H1 (cell line): ENCODE measurements around the gene BROX. TPM values are rescaled to one million over a fixed set of nuclear protein-coding genes. Genes with fewer than 3 reads are reported as not detected.

Experiments used
- CBX8 ChIP-seq: fragments of 300-800, 300-1000 bp; sonication (generic); IDR thresholded peaks from 2 replicates; pipeline ENCODE4 v1.7.1; 2016; ENCODE audit warnings: low read depth, low read length, borderline replicate concordance
- GTF2F1 ChIP-seq: IDR thresholded peaks from 2 replicates; pipeline ENCODE4 v1.6.1; 2012; ENCODE audit warnings: low read depth, low read length, improper control_type of control experiment, borderline replicate concordance
- KDM4A ChIP-seq: IDR thresholded peaks from one replicate; pipeline ENCODE4 v1.7.1; 2012; ENCODE audit warnings: low read depth, mild to moderate bottlenecking, moderate library complexity, low read length, inconsistent platforms; ENCODE audit not compliant: severe bottlenecking
- MAFK ChIP-seq: IDR thresholded peaks from 2 replicates; pipeline ENCODE4 v1.6.1; 2012; ENCODE audit warnings: low read depth, mild to moderate bottlenecking, improper control_type of control experiment, low read length
- SUZ12 ChIP-seq: fragments of 200-600 bp; sonication (generic); IDR thresholded peaks from 2 replicates; pipeline ENCODE4 v1.6.1; 2012; ENCODE audit warnings: mild to moderate bottlenecking, inconsistent platforms, low read length, moderate library complexity, mixed read lengths
- TAF7 ChIP-seq: optimal IDR thresholded peaks from 2 replicates; pipeline ENCODE3; 2011; ENCODE audit warnings: low read depth, mild to moderate bottlenecking, inconsistent platforms, low read length, moderate library complexity, borderline replicate concordance
- polyA plus RNA-seq, 7 experiments: library from polyadenylated mRNA; depleted of rRNA in 3 of 7; stranded (reverse) in 5 of 7; unstranded in 2 of 7; fragments of >200 nt in 5 of 7; fragments of 200-250 nt in 2 of 7; gene quantifications; 1 replicate in 5 of 7; 2 replicates in 1 of 7; 4 replicates in 1 of 7; pipeline versions ENCODE4 v1.2.1 to v1.2.3, GENCODE V29; 2011 to 2013; ENCODE audit warnings: missing spikeins in 2 of 7, mixed read lengths in 2 of 7
- total RNA-seq: library from RNA; stranded (reverse); fragmentation: NEBNext Ultra II Directional; extraction: Animal tissue kit (Norgen Biotek cat#: 25700); gene quantifications from 2 replicates; pipeline ENCODE4 v1.2.1, GENCODE V29; 2021

Gene BROX
- total and polyA plus RNA-seq, 2 of the 8 experiments (the other 6 are each of a cell fraction or from before 2014, with no cell fraction given), result 3.8 to 26.7 TPM

DNA sequence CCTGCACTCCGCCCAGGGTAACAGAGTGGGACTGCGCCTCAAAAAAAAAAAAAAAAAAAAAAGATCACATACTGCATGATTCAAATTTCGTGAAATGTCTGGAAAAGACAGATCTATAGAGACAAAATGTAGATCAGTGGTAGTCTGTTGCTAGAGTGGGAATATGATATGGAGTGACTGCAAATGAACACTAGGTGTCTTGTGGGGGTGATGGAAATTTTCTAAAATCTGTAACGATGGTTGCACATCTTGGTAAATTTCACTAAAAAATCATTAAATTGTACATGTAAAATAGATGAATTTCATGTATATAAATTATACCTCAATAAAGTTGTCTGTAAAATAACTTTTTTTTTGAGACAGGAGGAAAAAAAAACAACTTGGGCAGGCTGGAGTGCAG, 5.5 kb upstream of the BROX start (continued):
- no peak for TF ChIP-seq SUZ12
- TF ChIP-seq TAF7, result no peak
- TF ChIP-seq KDM4A, result no peak
- TF ChIP-seq GTF2F1, result no peak
- TF ChIP-seq CBX8, result no peak
- TF ChIP-seq MAFK, result no peak
